HEK293 (cell line): Measurements from ENCODE around the gene BACE1-AS.

Source experiments
- CTCF ChIA-PET: fragments of 350-600 bp; formaldehyde crosslinking; extraction: SDS; loops from one replicate; lab custom pipeline; 2021; ENCODE audit warnings: antibody characterized with exemption; lab: Yijun Ruan, JAX
- POLR2A ChIA-PET: fragments of 300-600 bp; formaldehyde crosslinking; extraction: SDS; loops from one replicate; lab custom pipeline; 2020; ENCODE audit warnings: antibody characterized with exemption, inconsistent platforms; lab: Yijun Ruan, JAX
- H3K27ac ChIP-seq: fragments of 200-500 bp; sonication (Bioruptor generic); 2 replicates; pipeline ENCODE4 v1.5.1; 2014; ENCODE audit warnings: low read depth, low read length, control low read depth, inconsistent platforms; ENCODE audit errors: extremely low read depth
- H3K36me3 ChIP-seq, 2 experiments: fragments of 200-500 bp in 1 of 2; sonication (Bioruptor generic) in 1 of 2; 1 replicate in 1 of 2; 2 replicates in 1 of 2; pipeline ENCODE4 v1.5.1; 2014 to 2017; ENCODE audit warnings: inconsistent platforms in 2 of 2, low read length in 2 of 2; ENCODE audit not compliant: control insufficient read depth in 2 of 2, insufficient read depth in 1 of 2
- H3K4me1 ChIP-seq: fragments of 200-500 bp; sonication (Bioruptor generic); 2 replicates; pipeline ENCODE4 v1.5.1; 2014; ENCODE audit warnings: mild to moderate bottlenecking, low read length, inconsistent platforms; ENCODE audit not compliant: control insufficient read depth, insufficient read depth
- H3K4me3 ChIP-seq: 2 replicates; pipeline ENCODE4 v1.5.1; 2011; ENCODE audit warnings: low read depth, mild to moderate bottlenecking, control low read depth, low read length, moderate library complexity
- H3K9me3 ChIP-seq: fragments of 200-500 bp; sonication (Bioruptor generic); 2 replicates; pipeline ENCODE4 v1.5.1; 2014; ENCODE audit warnings: low read depth, low read length, inconsistent platforms; ENCODE audit not compliant: control insufficient read depth, insufficient read depth
- EGR2 ChIP-seq: fragments of 450-650 bp; formaldehyde crosslinking; IDR thresholded peaks from 2 replicates; pipeline ENCODE4 v1.5.1; 2016; ENCODE audit warnings: low read depth, missing biosample characterization, missing genetic modification characterization
- FEZF1 ChIP-seq: fragments of 450-650 bp; formaldehyde crosslinking; IDR thresholded peaks from 2 replicates; pipeline ENCODE4 v1.5.1; 2016; ENCODE audit warnings: missing biosample characterization, missing genetic modification characterization
- GFI1B ChIP-seq: fragments of 450-650 bp; formaldehyde crosslinking; IDR thresholded peaks from 2 replicates; pipeline ENCODE4 v1.5.1; 2016; ENCODE audit warnings: missing biosample characterization, missing genetic modification characterization
- KLF8 ChIP-seq: fragments of 450-650 bp; formaldehyde crosslinking; IDR thresholded peaks from 2 replicates; pipeline ENCODE4 v1.5.1; 2016; ENCODE audit warnings: missing biosample characterization, missing genetic modification characterization
- KLF9 ChIP-seq: fragments of 450-650 bp; formaldehyde crosslinking; IDR thresholded peaks from 2 replicates; pipeline ENCODE4 v1.5.1; 2016; ENCODE audit warnings: missing biosample characterization, missing genetic modification characterization, low read depth
- MEIS1 ChIP-seq: sonication (generic); formaldehyde crosslinking; IDR thresholded peaks from 2 replicates; pipeline ENCODE4 v1.8.1; 2022; ENCODE audit warnings: missing genetic modification reagents, mild to moderate bottlenecking, borderline replicate concordance
- MZF1 ChIP-seq: fragments of 450-650 bp; formaldehyde crosslinking; IDR thresholded peaks from 2 replicates; pipeline ENCODE4 v1.5.1; 2017; ENCODE audit warnings: missing biosample characterization, missing genetic modification characterization, borderline replicate concordance
- YY1 ChIP-seq: fragments of 450-650 bp; formaldehyde crosslinking; IDR thresholded peaks from 2 replicates; pipeline ENCODE4 v1.5.1; 2018; ENCODE audit warnings: missing biosample characterization, missing genetic modification characterization
- ZBTB17 ChIP-seq: fragments of 450-650 bp; formaldehyde crosslinking; IDR thresholded peaks from 2 replicates; pipeline ENCODE4 v1.5.1; 2016; ENCODE audit warnings: missing biosample characterization, missing genetic modification characterization
- ZEB2 ChIP-seq: fragments of 450-650 bp; formaldehyde crosslinking; IDR thresholded peaks from 2 replicates; pipeline ENCODE4 v1.5.1; 2016; ENCODE audit warnings: missing biosample characterization, missing genetic modification characterization
- ZFP69B ChIP-seq: fragments of 450-650 bp; formaldehyde crosslinking; IDR thresholded peaks from 2 replicates; pipeline ENCODE4 v1.5.1; 2016; ENCODE audit warnings: missing biosample characterization, missing genetic modification characterization
- ZIC2 ChIP-seq: fragments of 450-650 bp; formaldehyde crosslinking; IDR thresholded peaks from 2 replicates; pipeline ENCODE4 v1.5.1; 2016; ENCODE audit warnings: missing biosample characterization, missing genetic modification characterization
- ZNF2 ChIP-seq: fragments of 450-650 bp; formaldehyde crosslinking; IDR thresholded peaks from 2 replicates; pipeline ENCODE4 v1.5.1; 2016; ENCODE audit warnings: missing biosample characterization, missing genetic modification characterization
- ZNF211 ChIP-seq: fragments of 450-650 bp; formaldehyde crosslinking; IDR thresholded peaks from 2 replicates; pipeline ENCODE4 v1.5.1; 2016; ENCODE audit warnings: low read depth, missing biosample characterization, missing genetic modification characterization
- ZNF324 ChIP-seq: fragments of 450-650 bp; formaldehyde crosslinking; IDR thresholded peaks from 2 replicates; pipeline ENCODE4 v1.5.1; 2016; ENCODE audit warnings: missing biosample characterization, missing genetic modification characterization
- ZNF366 ChIP-seq: fragments of 450-650 bp; formaldehyde crosslinking; conservative IDR thresholded peaks from 2 replicates; pipeline ENCODE4 v1.5.1; 2016; ENCODE audit warnings: missing biosample characterization, missing genetic modification characterization
- ZNF37A ChIP-seq: fragments of 450-650 bp; IDR thresholded peaks from 2 replicates; pipeline ENCODE4 v1.5.1; 2018; ENCODE audit warnings: missing biosample characterization, missing genetic modification characterization
- ZNF423 ChIP-seq: fragments of 450-650 bp; formaldehyde crosslinking; IDR thresholded peaks from 2 replicates; pipeline ENCODE4 v1.5.1; 2016; ENCODE audit warnings: missing biosample characterization, missing genetic modification characterization
- ZNF433 ChIP-seq: fragments of 450-650 bp; formaldehyde crosslinking; IDR thresholded peaks from 2 replicates; pipeline ENCODE4 v1.5.1; 2016; ENCODE audit warnings: missing biosample characterization, missing genetic modification characterization, low read depth
- ZNF529 ChIP-seq: fragments of 450-650 bp; formaldehyde crosslinking; IDR thresholded peaks from 2 replicates; pipeline ENCODE4 v1.5.1; 2017; ENCODE audit warnings: missing genetic modification characterization, missing biosample characterization; ENCODE audit not compliant: insufficient replicate concordance
- ZNF585B ChIP-seq: fragments of 450-650 bp; formaldehyde crosslinking; IDR thresholded peaks from 2 replicates; pipeline ENCODE4 v1.5.1; 2016; ENCODE audit warnings: missing biosample characterization, missing genetic modification characterization
- ZNF600 ChIP-seq: fragments of 450-650 bp; formaldehyde crosslinking; IDR thresholded peaks from 2 replicates; pipeline ENCODE4 v1.5.1; 2016; ENCODE audit warnings: missing biosample characterization, missing genetic modification characterization
- ZNF623 ChIP-seq: fragments of 450-650 bp; formaldehyde crosslinking; IDR thresholded peaks from 2 replicates; pipeline ENCODE4 v1.5.1; 2016; ENCODE audit warnings: missing biosample characterization, missing genetic modification characterization
- ZNF747 ChIP-seq: fragments of 450-650 bp; formaldehyde crosslinking; IDR thresholded peaks from 2 replicates; pipeline ENCODE4 v1.5.1; 2016; ENCODE audit warnings: missing biosample characterization, missing genetic modification characterization
- ZSCAN16 ChIP-seq: fragments of 450-650 bp; formaldehyde crosslinking; IDR thresholded peaks from 2 replicates; pipeline ENCODE4 v1.5.1; 2016; ENCODE audit warnings: missing biosample characterization, missing genetic modification characterization
- TF ChIP-seq, protein P1 (sequence below): fragments of 450-650 bp; formaldehyde crosslinking; IDR thresholded peaks from 2 replicates; pipeline ENCODE4 v1.5.1; 2016; ENCODE audit warnings: missing biosample characterization, missing genetic modification characterization
- TF ChIP-seq, protein P2 (sequence below): fragments of 450-650 bp; formaldehyde crosslinking; IDR thresholded peaks from 2 replicates; pipeline ENCODE4 v1.5.1; 2016; ENCODE audit warnings: missing biosample characterization, missing genetic modification characterization
- TF ChIP-seq, protein P3 (sequence below): fragments of 450-650 bp; IDR thresholded peaks from 2 replicates; pipeline ENCODE4 v1.5.1; 2018; ENCODE audit warnings: missing biosample characterization, mild to moderate bottlenecking, missing genetic modification characterization
- TF ChIP-seq, protein P4 (sequence below): fragments of 450-650 bp; formaldehyde crosslinking; IDR thresholded peaks from 2 replicates; pipeline ENCODE4 v1.5.1; 2016; ENCODE audit warnings: missing biosample characterization, missing genetic modification characterization

BACE1-AS gene

DNA sequence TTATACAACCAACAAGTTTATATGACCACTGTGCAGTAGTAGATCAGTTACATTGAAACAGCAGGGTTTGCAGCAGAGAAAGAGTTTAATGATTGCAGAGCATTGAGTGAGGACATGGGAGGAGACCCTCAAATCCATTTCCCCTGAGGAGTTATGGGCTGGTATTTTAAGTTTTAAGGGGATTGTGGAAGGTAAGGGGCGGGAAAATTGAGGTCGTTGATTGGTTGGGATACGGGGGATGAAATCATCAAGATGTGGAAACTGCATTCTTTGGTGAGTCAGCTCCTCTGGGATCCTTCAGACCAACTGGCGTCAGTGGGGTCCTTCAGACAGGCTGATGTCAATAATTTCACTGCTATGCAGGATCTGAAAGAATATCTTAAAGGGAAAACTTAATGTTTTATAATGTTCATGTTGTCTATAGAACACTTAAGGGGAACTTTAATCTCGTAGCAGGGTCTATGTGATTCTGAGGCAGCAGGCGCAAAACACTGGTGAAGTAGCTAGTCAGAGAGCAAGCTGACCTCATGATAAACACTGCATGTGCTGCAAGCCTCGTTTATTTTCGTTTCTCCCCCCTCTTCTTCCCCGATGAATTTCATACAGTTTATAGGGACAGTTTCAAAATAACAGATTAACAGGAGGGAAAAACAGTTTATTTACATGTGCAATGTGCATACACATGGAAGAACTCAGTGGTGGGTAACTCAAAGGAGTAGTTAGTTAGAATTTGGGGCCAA, 17.4 kb upstream of the BACE1-AS start:
- Histone ChIP-seq H3K4me3 (no peak overlapping the region), H3K27ac (no peak overlapping the region), H3K4me1 (no peaks in the 10 kb centered on the region), H3K9me3 (no peaks in the 10 kb centered on the region), H3K36me3 (peaks cover 0 to 12% of the 10 kb centered on the region in 2 experiments; a peak in 1 of 3 replicates)
- POLR2A ChIA-PET: interaction anchor here (0.5 to 1.2 kb wide), 4 partner anchors 12 to 1563 kb away, joined by 3 to 6 read pairs (median 3); partner anchors contain the start of gene CEP164
- CTCF ChIA-PET: interaction anchor here (0.7 kb wide), 2 partner anchors 10 to 535 kb away, joined by 3 to 4 read pairs; no protein-coding TSS in a partner anchor
- TF ChIP-seq ZNF747 (tag by site-specific recombination) (no peak), ZNF211 (tag by site-specific recombination) (no peak), KLF9 (tag by site-specific recombination) (no peak), GFI1B (tag by site-specific recombination) (no peak), ZIC2 (tag by site-specific recombination) (no peak), MZF1 (tag by site-specific recombination) (peak; percentile 52; the same call in 1 of the 2 replicates), ZEB2 (peak; percentile 77), ZSCAN16 (tag by site-specific recombination) (no peak), ZNF366 (tag by site-specific recombination) (0 out of 2 replicates have a peak, but pooled peaks have one; percentile 14), YY1 (tag by site-specific recombination) (no peak), ZNF2 (tag by site-specific recombination) (peak; percentile 52; the same call in 1 of the 2 replicates), ZNF37A (tag by site-specific recombination) (no peak), ZNF324 (tag by site-specific recombination) (0 out of 2 replicates have a peak, but pooled peaks have one; percentile 43), ZNF423 (tag by site-specific recombination) (no peak), ZNF585B (tag by site-specific recombination) (peak; percentile 13; the same call in 1 of the 2 replicates), KLF8 (peak; percentile 49; the same call in 1 of the 2 replicates), EGR2 (tag by site-specific recombination) (no peak), ZNF433 (tag by site-specific recombination) (no peak), ZFP69B (tag by site-specific recombination) (peak; percentile 55; the same call in 1 of the 2 replicates), ZNF600 (tag by site-specific recombination) (0 out of 2 replicates have a peak, but pooled peaks have one; percentile 22), MEIS1 (CRISPR knock-in tag) (no peak), FEZF1 (tag by site-specific recombination) (no peak), ZNF529 (tag by site-specific recombination) (no peak), ZNF623 (no peak), ZBTB17 (tag by site-specific recombination) (peak; percentile 58; the same call in 1 of the 2 replicates)
- TF ChIP-seq, protein P1, sequence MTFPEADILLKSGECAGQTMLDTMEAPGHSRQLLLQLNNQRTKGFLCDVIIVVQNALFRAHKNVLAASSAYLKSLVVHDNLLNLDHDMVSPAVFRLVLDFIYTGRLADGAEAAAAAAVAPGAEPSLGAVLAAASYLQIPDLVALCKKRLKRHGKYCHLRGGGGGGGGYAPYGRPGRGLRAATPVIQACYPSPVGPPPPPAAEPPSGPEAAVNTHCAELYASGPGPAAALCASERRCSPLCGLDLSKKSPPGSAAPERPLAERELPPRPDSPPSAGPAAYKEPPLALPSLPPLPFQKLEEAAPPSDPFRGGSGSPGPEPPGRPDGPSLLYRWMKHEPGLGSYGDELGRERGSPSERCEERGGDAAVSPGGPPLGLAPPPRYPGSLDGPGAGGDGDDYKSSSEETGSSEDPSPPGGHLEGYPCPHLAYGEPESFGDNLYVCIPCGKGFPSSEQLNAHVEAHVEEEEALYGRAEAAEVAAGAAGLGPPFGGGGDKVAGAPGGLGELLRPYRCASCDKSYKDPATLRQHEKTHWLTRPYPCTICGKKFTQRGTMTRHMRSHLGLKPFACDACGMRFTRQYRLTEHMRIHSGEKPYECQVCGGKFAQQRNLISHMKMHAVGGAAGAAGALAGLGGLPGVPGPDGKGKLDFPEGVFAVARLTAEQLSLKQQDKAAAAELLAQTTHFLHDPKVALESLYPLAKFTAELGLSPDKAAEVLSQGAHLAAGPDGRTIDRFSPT: peak; percentile 89
- TF ChIP-seq, protein P2, sequence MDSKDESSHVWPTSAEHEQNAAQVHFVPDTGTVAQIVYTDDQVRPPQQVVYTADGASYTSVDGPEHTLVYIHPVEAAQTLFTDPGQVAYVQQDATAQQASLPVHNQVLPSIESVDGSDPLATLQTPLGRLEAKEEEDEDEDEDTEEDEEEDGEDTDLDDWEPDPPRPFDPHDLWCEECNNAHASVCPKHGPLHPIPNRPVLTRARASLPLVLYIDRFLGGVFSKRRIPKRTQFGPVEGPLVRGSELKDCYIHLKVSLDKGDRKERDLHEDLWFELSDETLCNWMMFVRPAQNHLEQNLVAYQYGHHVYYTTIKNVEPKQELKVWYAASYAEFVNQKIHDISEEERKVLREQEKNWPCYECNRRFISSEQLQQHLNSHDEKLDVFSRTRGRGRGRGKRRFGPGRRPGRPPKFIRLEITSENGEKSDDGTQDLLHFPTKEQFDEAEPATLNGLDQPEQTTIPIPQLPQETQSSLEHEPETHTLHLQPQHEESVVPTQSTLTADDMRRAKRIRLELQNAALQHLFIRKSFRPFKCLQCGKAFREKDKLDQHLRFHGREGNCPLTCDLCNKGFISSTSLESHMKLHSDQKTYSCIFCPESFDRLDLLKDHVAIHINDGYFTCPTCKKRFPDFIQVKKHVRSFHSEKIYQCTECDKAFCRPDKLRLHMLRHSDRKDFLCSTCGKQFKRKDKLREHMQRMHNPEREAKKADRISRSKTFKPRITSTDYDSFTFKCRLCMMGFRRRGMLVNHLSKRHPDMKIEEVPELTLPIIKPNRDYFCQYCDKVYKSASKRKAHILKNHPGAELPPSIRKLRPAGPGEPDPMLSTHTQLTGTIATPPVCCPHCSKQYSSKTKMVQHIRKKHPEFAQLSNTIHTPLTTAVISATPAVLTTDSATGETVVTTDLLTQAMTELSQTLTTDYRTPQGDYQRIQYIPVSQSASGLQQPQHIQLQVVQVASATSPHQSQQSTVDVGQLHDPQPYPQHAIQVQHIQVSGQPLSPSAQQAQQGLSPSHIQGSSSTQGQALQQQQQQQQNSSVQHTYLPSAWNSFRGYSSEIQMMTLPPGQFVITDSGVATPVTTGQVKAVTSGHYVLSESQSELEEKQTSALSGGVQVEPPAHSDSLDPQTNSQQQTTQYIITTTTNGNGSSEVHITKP: 0 out of 2 replicates have a peak, but pooled peaks have one; percentile 20
- TF ChIP-seq, protein P3, sequence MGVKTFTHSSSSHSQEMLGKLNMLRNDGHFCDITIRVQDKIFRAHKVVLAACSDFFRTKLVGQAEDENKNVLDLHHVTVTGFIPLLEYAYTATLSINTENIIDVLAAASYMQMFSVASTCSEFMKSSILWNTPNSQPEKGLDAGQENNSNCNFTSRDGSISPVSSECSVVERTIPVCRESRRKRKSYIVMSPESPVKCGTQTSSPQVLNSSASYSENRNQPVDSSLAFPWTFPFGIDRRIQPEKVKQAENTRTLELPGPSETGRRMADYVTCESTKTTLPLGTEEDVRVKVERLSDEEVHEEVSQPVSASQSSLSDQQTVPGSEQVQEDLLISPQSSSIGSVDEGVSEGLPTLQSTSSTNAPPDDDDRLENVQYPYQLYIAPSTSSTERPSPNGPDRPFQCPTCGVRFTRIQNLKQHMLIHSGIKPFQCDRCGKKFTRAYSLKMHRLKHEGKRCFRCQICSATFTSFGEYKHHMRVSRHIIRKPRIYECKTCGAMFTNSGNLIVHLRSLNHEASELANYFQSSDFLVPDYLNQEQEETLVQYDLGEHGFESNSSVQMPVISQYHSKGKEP: no peak
- TF ChIP-seq, protein P4, sequence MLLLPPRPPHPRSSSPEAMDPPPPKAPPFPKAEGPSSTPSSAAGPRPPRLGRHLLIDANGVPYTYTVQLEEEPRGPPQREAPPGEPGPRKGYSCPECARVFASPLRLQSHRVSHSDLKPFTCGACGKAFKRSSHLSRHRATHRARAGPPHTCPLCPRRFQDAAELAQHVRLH: no peak
